NCI-H774 (cell line): ENCODE results near the gene MBLAC2.
A peak's percentile ranks its signal among the peaks of the same experiment; 100 is the strongest.

ENCODE experiments used
- DNase-seq: peaks from one replicate; lab custom pipeline; 2025; lab: John Stamatoyannopoulos, UW

MBLAC2 gene

GRCh38 chr5:90474235-90475107 lies at the start of gene MBLAC2, which contains the start of gene POLR3G:
Gene MBLAC2 (minus strand): TSS chr5:90474771. CDS start chr5:90474292, 479 bp downstream.
Gene POLR3G (plus strand): TSS chr5:90474864. CDS start chr5:90485568, 10,704 bp downstream.
- peak; percentile 92 for DNase-seq

- peak; percentile 51 for DNase-seq
These were observed 44.5 kb upstream of the MBLAC2 start for GRCh38 chr5:90519081-90519480.

GRCh38 chr5:90518661-90519060 lies 44.1 kb upstream of the MBLAC2 start:
- peak; percentile 52 for DNase-seq

GRCh38 chr5:90514520-90514919 lies 39.9 kb upstream of the MBLAC2 start:
- DNase-seq, result no peak

- DNase-seq, result no peak
These were observed 35.9 kb upstream of the MBLAC2 start for GRCh38 chr5:90510438-90510837.

GRCh38 chr5:90506221-90506620 lies 31.6 kb upstream of the MBLAC2 start:
- DNase-seq, result no peak

GRCh38 chr5:90504743-90505142 lies 30.2 kb upstream of the MBLAC2 start:
- no peak for DNase-seq

GRCh38 chr5:90503596-90503995 lies 29.0 kb upstream of the MBLAC2 start:
- DNase-seq, result no peak

GRCh38 chr5:90495146-90495545 lies 20.6 kb upstream of the MBLAC2 start:
- no peak for DNase-seq

GRCh38 chr5:90494043-90494442 lies 19.5 kb upstream of the MBLAC2 start:
- no peak for DNase-seq

GRCh38 chr5:90488791-90489190 lies 14.2 kb upstream of the MBLAC2 start:
- DNase-seq, result no peak

- no peak for DNase-seq
These were observed 10.0 kb upstream of the MBLAC2 start for GRCh38 chr5:90484540-90484939.

- DNase-seq, result no peak
These were observed 8.6 kb upstream of the MBLAC2 start for GRCh38 chr5:90483206-90483605.

GRCh38 chr5:90480699-90481098 lies 6.1 kb upstream of the MBLAC2 start:
- DNase-seq, result no peak

- no peak for DNase-seq
These were observed 5.2 kb upstream of the MBLAC2 start for GRCh38 chr5:90479611-90480385.

- no peak for DNase-seq
These were observed 3.1 kb upstream of the MBLAC2 start for GRCh38 chr5:90477621-90478215.

GRCh38 chr5:90477073-90477472 lies 2.5 kb upstream of the MBLAC2 start:
- DNase-seq, result no peak

GRCh38 chr5:90476391-90476790 lies 1.8 kb upstream of the MBLAC2 start:
- DNase-seq, result no peak

GRCh38 chr5:90475436-90475980 lies 937 bp upstream of the MBLAC2 start:
- no peak for DNase-seq

- DNase-seq, result no peak
These were observed 956 bp downstream of the MBLAC2 start for GRCh38 chr5:90473396-90474234.

GRCh38 chr5:90472783-90473395 lies 1.7 kb downstream of the MBLAC2 start:
- no peak for DNase-seq
